ENCODE results near the gene MSI1. TPM values are rescaled to one million over a fixed set of nuclear protein-coding genes. Genes with fewer than 3 reads are reported as not detected.

MSI1 gene
- total and polyA plus RNA-seq, 3 donors from 2014 or later, result 7.4 to 25.1 (median 14.8) TPM

DNA sequence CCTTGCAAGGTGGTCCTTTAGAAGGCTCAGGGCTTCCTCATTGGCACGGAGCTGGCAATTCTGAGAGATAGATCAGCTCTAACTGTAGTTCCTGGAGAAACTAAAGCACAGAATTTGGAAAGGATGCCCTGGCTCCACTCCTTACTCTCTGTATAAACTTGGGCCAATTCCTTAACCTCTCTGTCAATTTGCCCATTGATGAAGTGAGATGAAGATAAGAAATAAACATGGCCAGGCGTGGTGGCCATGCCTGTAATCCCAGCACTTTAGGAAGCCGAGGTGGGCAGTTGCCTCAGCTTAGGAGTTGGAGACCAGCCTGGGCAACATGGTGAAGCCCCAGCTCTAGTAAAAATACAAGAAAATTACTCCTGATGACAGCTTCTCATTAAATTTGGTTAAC lies 34.9 kb upstream of the MSI1 start:
- Histone ChIP-seq H3K27ac (no peak overlapping the region), H3K27me3 (no peaks in the 10 kb centered on the region), H3K9me3 (no peaks in the 10 kb centered on the region), H3K4me1 (no peaks in the 10 kb centered on the region), H3K36me3 (ENCODE audit: low read depth, missing control alignments) (no peaks in the 10 kb centered on the region), H3K4me3 (no peak overlapping the region)
- intact Hi-C loops (cut with DNase I; ENCODE audit: low total_unique reads), result no loop called here
- TF ChIP-seq, protein P1, sequence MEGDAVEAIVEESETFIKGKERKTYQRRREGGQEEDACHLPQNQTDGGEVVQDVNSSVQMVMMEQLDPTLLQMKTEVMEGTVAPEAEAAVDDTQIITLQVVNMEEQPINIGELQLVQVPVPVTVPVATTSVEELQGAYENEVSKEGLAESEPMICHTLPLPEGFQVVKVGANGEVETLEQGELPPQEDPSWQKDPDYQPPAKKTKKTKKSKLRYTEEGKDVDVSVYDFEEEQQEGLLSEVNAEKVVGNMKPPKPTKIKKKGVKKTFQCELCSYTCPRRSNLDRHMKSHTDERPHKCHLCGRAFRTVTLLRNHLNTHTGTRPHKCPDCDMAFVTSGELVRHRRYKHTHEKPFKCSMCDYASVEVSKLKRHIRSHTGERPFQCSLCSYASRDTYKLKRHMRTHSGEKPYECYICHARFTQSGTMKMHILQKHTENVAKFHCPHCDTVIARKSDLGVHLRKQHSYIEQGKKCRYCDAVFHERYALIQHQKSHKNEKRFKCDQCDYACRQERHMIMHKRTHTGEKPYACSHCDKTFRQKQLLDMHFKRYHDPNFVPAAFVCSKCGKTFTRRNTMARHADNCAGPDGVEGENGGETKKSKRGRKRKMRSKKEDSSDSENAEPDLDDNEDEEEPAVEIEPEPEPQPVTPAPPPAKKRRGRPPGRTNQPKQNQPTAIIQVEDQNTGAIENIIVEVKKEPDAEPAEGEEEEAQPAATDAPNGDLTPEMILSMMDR (IDR thresholded peaks at IDR 0.05), result no peak
- TF ChIP-seq POLR2A (IDR thresholded peaks at IDR 0.05), result no peak
- DNase-seq, result no peak
- 70 to 84% methylated on average over 3 of the region's 3 CpGs for WGBS, 2 donors

DNA sequence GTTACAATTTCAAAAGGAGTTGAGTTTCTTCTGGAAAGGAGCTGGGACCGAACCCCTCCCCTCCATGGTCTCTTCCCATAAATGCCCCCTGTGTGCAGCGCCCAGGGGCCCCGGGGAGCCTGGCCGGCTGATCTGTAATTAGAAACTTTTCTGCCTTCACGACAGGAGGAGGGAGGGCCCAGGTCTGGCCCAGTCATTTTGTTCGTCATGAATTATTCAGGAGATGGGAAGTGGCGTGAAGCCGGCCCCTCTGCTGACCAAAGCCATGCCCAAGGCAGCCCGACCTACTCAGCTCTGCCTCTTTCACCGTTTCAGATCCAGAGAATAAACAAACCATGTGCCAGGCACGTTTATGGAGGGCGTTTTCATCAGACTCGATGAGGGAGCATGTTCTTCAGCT lies 33.3 kb upstream of the MSI1 start:
- no peaks in the 10 kb centered on the region for H3K27me3 ChIP-seq
- no peak for DNase-seq
- no peaks in the 10 kb centered on the region for H3K9me3 ChIP-seq
- intact Hi-C loops (cut with DNase I; ENCODE audit: low total_unique reads), result no loop called here
- 40 to 57% methylated on average over 8 to 13 of the region's 13 CpGs for WGBS, 2 donors
- no peaks in the 10 kb centered on the region for H3K4me1 ChIP-seq
- H3K36me3 ChIP-seq (ENCODE audit: low read depth, missing control alignments), result no peaks in the 10 kb centered on the region
- H3K27ac ChIP-seq, result no peak overlapping the region
- no peak for TF ChIP-seq POLR2A (IDR thresholded peaks at IDR 0.05)
- TF ChIP-seq, protein P1 (IDR thresholded peaks at IDR 0.05), result no peak
- H3K4me3 ChIP-seq, result no peak overlapping the region

DNA sequence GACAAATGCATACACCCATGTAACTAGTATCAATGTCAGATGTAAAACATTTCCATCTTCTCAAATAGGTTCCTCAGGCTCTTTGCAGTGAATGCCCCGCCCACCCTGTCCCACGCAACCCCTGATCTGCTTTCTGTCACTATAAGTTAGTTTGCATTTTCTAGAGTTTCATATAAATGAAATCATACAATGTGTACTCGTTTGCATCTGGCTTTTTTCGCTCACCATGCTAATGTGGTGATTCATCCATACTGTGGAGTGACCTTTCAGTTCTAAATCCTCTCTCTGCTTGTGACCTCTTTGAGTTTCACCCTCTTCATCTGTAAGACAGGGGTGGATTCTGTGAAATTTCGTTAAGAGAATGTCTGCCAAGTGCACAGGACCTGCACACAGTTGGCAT lies 30.6 kb upstream of the MSI1 start:
- Histone ChIP-seq H3K27ac (no peak overlapping the region), H3K27me3 (no peaks in the 10 kb centered on the region), H3K4me3 (no peak overlapping the region), H3K36me3 (ENCODE audit: low read depth, missing control alignments) (no peaks in the 10 kb centered on the region), H3K9me3 (no peaks in the 10 kb centered on the region), H3K4me1 (no peaks in the 10 kb centered on the region)
- intact Hi-C loops (cut with DNase I; ENCODE audit: low total_unique reads), result no loop called here
- 76 to 82% methylated on average over 5 of the region's 5 CpGs for WGBS, 2 donors
- TF ChIP-seq POLR2A (IDR thresholded peaks at IDR 0.05), result no peak
- TF ChIP-seq, protein P1 (IDR thresholded peaks at IDR 0.05), result no peak
- DNase-seq, result no peak

DNA sequence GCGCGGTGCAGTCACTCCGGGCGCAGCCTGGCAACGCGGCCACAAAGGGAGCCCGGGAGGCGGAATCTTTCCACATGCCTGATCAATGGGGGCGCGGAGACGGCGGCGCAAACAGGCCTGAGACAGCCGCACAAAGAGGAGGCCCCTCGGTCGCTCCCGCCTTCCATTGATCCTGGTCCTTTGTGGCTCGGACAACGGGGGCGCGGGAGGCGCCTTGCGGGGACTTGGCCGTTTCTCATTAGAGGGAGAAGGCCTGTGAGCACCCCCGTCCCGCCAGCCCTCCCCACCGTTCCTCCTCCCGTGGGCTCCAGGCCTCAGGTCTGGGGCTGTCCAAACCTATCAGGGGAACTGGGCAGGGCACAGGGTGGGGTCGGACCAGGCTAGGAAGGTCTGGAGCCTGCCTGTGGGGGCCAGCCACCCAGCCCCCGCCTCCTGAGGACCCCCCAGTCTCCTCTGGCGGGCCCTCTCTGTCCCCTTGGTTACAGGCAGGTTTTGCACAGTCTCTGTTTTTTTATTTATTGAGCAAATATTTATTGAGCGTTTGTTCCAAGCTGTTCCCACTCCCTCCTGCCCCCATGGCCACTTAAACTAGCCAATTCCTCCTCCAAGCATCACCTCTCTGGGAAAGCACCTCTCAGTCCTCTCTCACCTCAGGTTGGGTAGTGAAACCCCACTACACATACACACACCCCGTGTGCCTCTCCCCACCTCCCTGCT lies 29.0 kb upstream of the MSI1 start:
- H3K4me3 ChIP-seq, result peak overlapping the region in 1 of 2 donors; percentile 47
- H3K27ac ChIP-seq, result no peak overlapping the region
- no peaks in the 10 kb centered on the region for H3K9me3 ChIP-seq
- TF ChIP-seq, protein P1 (IDR thresholded peaks at IDR 0.05), result no peak
- no peak for TF ChIP-seq POLR2A (IDR thresholded peaks at IDR 0.05)
- WGBS, 2 donors, result 25 to 43% methylated on average over 13 to 32 of the region's 33 CpGs
- intact Hi-C loops (cut with DNase I; ENCODE audit: low total_unique reads), result no loop called here
- H3K27me3 ChIP-seq, result no peaks in the 10 kb centered on the region
- no peaks in the 10 kb centered on the region for H3K4me1 ChIP-seq
- H3K36me3 ChIP-seq (ENCODE audit: low read depth, missing control alignments), result no peaks in the 10 kb centered on the region
- no peak for DNase-seq
